EH (cell line): ENCODE measurements around the gene PTGES.

Experiments
- DNase-seq: peaks from one replicate; pipeline ENCODE4 v3.0.0-alpha.2; 2015; ENCODE audit warnings: low read depth

PTGES gene

GRCh38 chr9:129692534-129692933 lies 60.3 kb downstream of the PTGES start:
- DNase-seq, result no peak
